ENCODE measurements around the gene PRR22. TPM values are rescaled to one million over a fixed set of nuclear protein-coding genes. Genes with fewer than 3 reads are reported as not detected.

The PRR22 gene
- total and polyA plus RNA-seq, 9 of the 15 experiments (the other 6 are each of a cell fraction or from before 2014, with no cell fraction given) = 0.03 to 12.0 (median 2.0) TPM; not detected in 1

GRCh38 chr19:5787409-5788182 lies 3.0 kb upstream of the PRR22 start (continued):
- TF ChIP-seq RBFOX2 (IDR thresholded peaks at IDR 0.05; ENCODE audit: low read depth, low read length) (peak; percentile 81), ATF4 (CRISPR knock-in tag; IDR thresholded peaks at IDR 0.05) (no peak)

GRCh38 chr19:5786593-5787408 lies 2.3 kb upstream of the PRR22 start:
- H3K9ac ChIP-seq (ENCODE audit: insufficient read depth in 1 of 2, low read depth in 2 of 2, low read length in 2 of 2) = peak overlapping the region in 1 of 2 experiments; percentile 52; a peak in 1 of 4 replicates
- in situ Hi-C loops (cut with MboI) (no loop called here), intact Hi-C loops (cut with micrococcal nuclease) (no loop called here)
- peaks cover 21% of the 10 kb centered on the region for H3K79me2 ChIP-seq (ENCODE audit: control insufficient read depth, insufficient read depth, low read length)
- no peaks in the 10 kb centered on the region for H3K9me1 ChIP-seq (ENCODE audit: control insufficient read depth, insufficient read depth, low read length)
- 94% methylated on average over 29 of the region's 44 CpGs for WGBS (ENCODE audit: insufficient coverage, low coverage, missing lambda C conversion rate)
- ChIA-PET CTCF (ENCODE audit: low intra/inter-chr PET ratio) (no interaction called here), POLR2A (interaction anchor here (0.6 to 0.7 kb wide), 2 partner anchors 13 to 38 kb away, joined by 3 to 4 read pairs; no protein-coding TSS in a partner anchor)
- 0 out of 2 replicates have a peak, but pooled peaks cover 10% of the 10 kb centered on the region for H4K20me1 ChIP-seq (replicated peaks; ENCODE audit: control insufficient read depth, insufficient read depth, low read length)
- H3K9me3 ChIP-seq (replicated peaks; ENCODE audit: control insufficient read depth, insufficient read depth, low read depth, low read length) = no peaks in the 10 kb centered on the region
- FAIRE-seq (no peak), DNase-seq (ENCODE audit: extremely low read depth in 1 of 4, low spot score in 3 of 4) (no peak), ATAC-seq (no peak)
- H3K27me3 ChIP-seq (ENCODE audit: control insufficient read depth in 2 of 2, insufficient read depth in 2 of 2, low read length in 2 of 2) = no peaks in the 10 kb centered on the region
- H3K4me2 ChIP-seq (ENCODE audit: insufficient read depth, low read length) = no peak overlapping the region
- peaks cover 2 to 69% of the 10 kb centered on the region in 2 experiments; a peak in 2 of 5 replicates for H3K4me1 ChIP-seq (replicated peaks in 1 of 2; ENCODE audit: control insufficient read depth in 2 of 2, insufficient read depth in 2 of 2, low read length in 2 of 2)
- H3K36me3 ChIP-seq (ENCODE audit: control insufficient read depth, insufficient read depth, low read length) = peaks cover 68% of the 10 kb centered on the region
- H2AFZ ChIP-seq (ENCODE audit: low read depth, low read length) = no peak overlapping the region
- no peak overlapping the region for H3K27ac ChIP-seq (ENCODE audit: extremely low read depth, low read depth, low read length)
- BruUV-seq (replicated peaks) = no TSS peak
- TF ChIP-seq ZBTB33 (CRISPR knock-in tag; IDR thresholded peaks at IDR 0.05) = peak; percentile 74; the same call in 1 of the 2 replicates
- no peak for TF ChIP-seq HOMEZ (CRISPR knock-in tag; IDR thresholded peaks at IDR 0.05)
- TF ChIP-seq POLR2G (IDR thresholded peaks at IDR 0.05; ENCODE audit: low read depth, low read length) = peak; percentile 2
- H3K4me3 ChIP-seq = no peak overlapping the region

Data from K562 (cell line).